Adipocyte (in vitro differentiated cells): Measurements from ENCODE around the gene TMED1.
A peak's percentile ranks its signal among the peaks of the same experiment; 100 is the strongest.

Experiments used
- DNase-seq: peaks from one replicate; pipeline ENCODE4 v3.0.0-alpha.2; 2015; ENCODE audit warnings: low read depth
- H3K27me3 ChIP-seq: replicated peaks from 2 replicates; pipeline ENCODE4 v1.7.0; 2013; ENCODE audit warnings: mild to moderate bottlenecking, low read length, moderate library complexity; ENCODE audit not compliant: control insufficient read depth, insufficient read depth
- H3K36me3 ChIP-seq: 2 replicates; pipeline ENCODE4 v1.7.0; 2013; ENCODE audit warnings: low read length, mild to moderate bottlenecking, moderate library complexity; ENCODE audit not compliant: control insufficient read depth, insufficient read depth, severe bottlenecking
- H3K4me1 ChIP-seq: 2 replicates; pipeline ENCODE4 v1.7.0; 2013; ENCODE audit warnings: mild to moderate bottlenecking, low read length, moderate library complexity; ENCODE audit not compliant: control insufficient read depth, insufficient read depth
- H3K4me3 ChIP-seq: 2 replicates; pipeline ENCODE4 v1.7.0; 2013; ENCODE audit warnings: mild to moderate bottlenecking, low read length, moderate library complexity
- H3K9ac ChIP-seq: 2 replicates; pipeline ENCODE4 v1.7.0; 2013; ENCODE audit warnings: mild to moderate bottlenecking, low read length, moderate library complexity
- H3K9me3 ChIP-seq: 2 replicates; pipeline ENCODE4 v1.7.0; 2013; ENCODE audit warnings: mild to moderate bottlenecking, low read length, moderate library complexity; ENCODE audit not compliant: control insufficient read depth

Gene TMED1

DNA sequence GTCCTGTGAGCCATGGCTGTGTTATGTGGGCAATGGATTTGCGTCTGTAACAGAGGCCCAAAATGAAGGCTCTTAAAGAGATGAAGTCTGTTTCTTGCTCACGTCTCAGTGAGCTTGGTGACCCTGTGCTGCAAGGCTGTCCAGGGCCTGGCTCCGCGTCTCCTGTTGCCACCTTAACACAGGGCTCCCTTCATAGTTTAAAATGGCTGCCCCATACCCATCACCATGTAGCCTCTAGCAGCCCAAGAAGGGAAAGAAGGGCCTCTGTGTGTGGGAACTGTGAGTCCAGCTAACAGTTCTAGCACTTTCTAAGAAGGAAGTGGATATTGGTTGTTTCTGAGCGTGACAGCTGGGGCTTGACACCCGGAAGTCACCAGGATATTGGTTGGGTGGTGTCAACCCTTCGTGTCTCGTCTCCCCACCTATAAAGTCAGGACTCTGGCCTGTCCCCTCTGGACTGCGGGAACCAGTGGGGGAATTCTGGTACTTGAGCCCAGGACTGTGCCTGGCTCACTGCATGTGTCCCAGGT is 20.9 kb downstream of the TMED1 start:
- Histone ChIP-seq H3K27me3 (no peaks in the 10 kb centered on the region), H3K4me1 (peaks cover 62% of the 10 kb centered on the region), H3K4me3 (peak overlapping the region; percentile 92), H3K9ac (peak overlapping the region; percentile 99), H3K9me3 (no peaks in the 10 kb centered on the region), H3K36me3 (peaks cover 36% of the 10 kb centered on the region)
- DNase-seq: no peak

DNA sequence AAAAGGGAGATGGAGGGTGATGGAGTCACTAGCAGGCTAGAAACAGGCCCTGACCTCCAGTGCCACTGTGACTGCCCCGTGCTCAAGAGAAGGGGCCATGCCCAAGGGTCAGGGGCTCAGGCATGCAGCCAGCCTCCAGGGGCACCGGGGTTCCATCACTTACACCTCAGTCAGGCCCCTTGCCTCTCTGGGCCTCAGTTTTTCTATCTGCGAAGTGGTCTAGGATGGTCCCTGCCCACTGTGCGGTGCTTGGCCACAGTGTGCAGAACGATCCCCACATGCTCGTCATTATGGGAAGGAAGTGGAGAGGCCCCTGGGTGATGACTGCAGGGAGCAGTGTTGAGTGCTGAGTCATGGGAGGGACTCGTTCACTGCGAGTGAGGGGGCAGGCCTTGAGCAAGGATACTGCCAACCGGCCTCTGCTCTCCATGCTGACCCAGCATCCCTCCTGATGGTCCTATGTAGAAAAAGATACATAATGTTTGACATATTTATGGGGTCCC is 23.1 kb downstream of the TMED1 start:
- peak; percentile 94 for DNase-seq
- peak overlapping the region; percentile 30 for H3K4me3 ChIP-seq
- peaks cover 42% of the 10 kb centered on the region for H3K36me3 ChIP-seq
- no peaks in the 10 kb centered on the region for H3K27me3 ChIP-seq
- peaks cover 62% of the 10 kb centered on the region for H3K4me1 ChIP-seq
- no peaks in the 10 kb centered on the region for H3K9me3 ChIP-seq
- H3K9ac ChIP-seq: peak overlapping the region; percentile 78

DNA sequence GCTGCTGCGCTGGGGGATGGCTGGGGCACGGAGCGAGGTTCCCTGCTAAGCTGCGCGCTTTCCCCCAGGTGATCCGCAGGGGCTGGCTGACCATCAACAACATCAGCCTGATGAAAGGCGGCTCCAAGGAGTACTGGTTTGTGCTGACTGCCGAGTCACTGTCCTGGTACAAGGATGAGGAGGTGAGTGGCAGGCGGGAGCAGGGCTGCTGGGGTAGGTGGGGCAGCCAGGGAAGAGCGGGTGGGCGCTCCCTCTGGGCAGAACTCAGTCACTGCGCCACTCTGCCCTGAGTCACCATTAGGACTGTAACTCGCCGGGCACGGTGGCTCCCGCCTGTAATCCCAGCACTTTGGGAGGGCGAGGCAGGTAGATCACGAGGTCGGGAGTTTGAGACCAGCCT is 23.8 kb downstream of the TMED1 start:
- no peak for DNase-seq
- Histone ChIP-seq H3K9me3 (no peaks in the 10 kb centered on the region), H3K4me1 (peaks cover 61% of the 10 kb centered on the region), H3K4me3 (no peak overlapping the region), H3K27me3 (no peaks in the 10 kb centered on the region), H3K9ac (peak overlapping the region; percentile 78), H3K36me3 (peaks cover 42% of the 10 kb centered on the region)

DNA sequence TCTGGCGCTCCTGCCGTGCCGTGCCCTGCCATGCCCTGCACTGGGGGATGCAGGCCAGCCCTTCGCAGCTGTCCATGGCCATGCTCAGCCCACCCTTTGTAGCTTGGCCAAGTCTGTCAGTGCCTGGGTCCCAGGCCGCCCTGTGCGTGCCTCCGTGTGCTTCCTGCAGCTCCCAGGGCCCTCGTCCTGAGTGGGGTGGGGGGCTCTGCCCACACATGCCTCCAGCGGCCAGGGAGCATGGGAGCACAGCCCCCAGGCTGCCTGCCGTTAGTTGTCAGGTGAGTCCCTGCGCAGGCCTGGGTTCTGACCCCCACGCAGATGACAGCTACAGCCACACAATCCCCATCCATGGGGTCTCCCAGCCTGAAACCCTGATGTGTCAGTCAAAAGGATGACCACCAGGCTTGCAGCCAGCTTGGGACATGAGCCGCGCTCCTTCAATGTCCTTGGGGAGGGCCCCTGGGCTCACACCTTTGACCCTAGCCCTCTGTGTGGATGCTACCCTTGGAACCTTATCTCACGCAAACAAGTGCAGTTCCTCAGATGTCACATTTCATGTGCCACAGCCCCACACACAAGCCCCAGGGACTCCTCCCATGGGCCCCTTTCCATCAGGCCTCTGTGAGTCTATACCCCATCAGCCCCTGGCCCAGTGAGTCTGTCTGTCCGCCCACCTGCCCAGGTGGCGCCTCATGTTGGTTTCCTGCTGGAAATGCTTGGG is 24.5 kb downstream of the TMED1 start:
- H3K27me3 ChIP-seq: no peaks in the 10 kb centered on the region
- H3K4me3 ChIP-seq: no peak overlapping the region
- DNase-seq: no peak
- H3K4me1 ChIP-seq: peaks cover 60% of the 10 kb centered on the region
- H3K9ac ChIP-seq: peak overlapping the region; percentile 48
- no peaks in the 10 kb centered on the region for H3K9me3 ChIP-seq
- H3K36me3 ChIP-seq: peaks cover 46% of the 10 kb centered on the region

DNA sequence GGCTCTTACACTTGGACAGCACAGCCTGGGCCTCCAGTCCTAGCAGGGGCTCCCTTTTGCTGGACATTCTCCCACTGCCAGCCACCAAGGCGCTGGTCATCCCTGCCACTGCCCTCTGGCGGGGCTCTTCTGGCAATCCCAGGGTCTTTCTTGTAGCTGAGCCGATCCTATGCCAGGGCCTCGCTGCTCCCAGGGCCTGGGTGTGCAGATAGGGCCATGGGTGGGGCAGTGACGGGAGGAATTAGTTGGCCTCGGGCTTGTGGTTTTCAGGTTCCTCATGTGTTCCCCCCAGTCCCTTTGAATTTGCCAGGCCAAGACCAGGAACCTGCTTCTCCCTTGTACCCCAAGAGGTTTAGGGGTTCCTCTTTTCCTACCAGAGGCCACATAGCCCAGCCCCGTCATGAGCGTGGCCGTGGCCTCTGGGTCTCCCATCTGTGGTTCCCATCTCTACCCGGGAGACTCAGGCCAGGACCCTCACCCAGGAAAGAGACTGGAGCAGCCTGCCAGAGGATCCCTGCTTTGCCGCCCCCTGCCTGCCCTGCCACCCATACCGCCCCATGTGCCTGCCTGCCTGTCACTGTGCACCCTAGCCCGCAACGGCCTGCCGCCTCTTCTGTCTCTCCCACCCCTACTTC is 26.2 kb downstream of the TMED1 start:
- Histone ChIP-seq H3K36me3 (peaks cover 54% of the 10 kb centered on the region), H3K9me3 (no peaks in the 10 kb centered on the region)

DNA sequence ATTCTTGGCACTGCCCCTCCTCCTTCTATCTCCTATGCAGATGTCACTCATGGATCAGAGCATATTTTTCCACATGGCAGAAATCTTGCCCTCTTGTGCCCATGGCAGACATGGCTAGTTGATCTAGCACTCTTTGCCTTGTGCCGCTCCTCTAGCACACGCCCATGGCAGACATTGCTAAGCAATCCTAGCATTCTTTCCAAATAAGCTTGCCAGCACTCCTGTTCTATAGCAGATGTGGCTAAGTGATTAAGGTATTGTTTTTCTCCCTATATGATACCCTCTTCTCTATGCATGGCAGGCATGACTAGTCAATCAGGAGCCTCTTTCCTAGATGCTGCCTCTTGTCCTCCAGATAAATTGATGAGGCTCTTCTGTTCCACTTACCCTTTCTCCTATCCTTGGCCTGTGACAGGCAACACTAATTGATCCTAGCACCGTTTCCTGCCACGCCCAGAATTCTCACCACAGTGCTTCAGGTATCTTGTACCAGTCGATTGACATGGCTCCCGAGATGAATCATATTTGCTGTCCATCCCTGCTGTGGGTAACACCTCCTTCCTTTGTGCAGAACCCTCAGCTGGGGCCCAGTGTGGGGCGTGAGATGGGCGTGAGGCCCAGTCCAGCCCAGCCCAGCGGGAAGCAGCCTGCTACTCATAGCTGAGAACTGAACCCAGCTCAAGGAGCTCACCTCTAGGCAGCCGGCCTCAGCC is 26.9 kb downstream of the TMED1 start:
- H3K9ac ChIP-seq: peak overlapping the region; percentile 19
- no peak overlapping the region for H3K4me3 ChIP-seq
- peaks cover 54% of the 10 kb centered on the region for H3K36me3 ChIP-seq
- no peaks in the 10 kb centered on the region for H3K9me3 ChIP-seq
- no peaks in the 10 kb centered on the region for H3K27me3 ChIP-seq
- peaks cover 37% of the 10 kb centered on the region for H3K4me1 ChIP-seq
- DNase-seq: no peak

More for the DNA sequence above, 26.2 kb downstream of the TMED1 start:
- Histone ChIP-seq H3K4me3 (no peak overlapping the region), H3K4me1 (peaks cover 43% of the 10 kb centered on the region), H3K9ac (peak overlapping the region; percentile 19), H3K27me3 (no peaks in the 10 kb centered on the region)
- no peak for DNase-seq

DNA sequence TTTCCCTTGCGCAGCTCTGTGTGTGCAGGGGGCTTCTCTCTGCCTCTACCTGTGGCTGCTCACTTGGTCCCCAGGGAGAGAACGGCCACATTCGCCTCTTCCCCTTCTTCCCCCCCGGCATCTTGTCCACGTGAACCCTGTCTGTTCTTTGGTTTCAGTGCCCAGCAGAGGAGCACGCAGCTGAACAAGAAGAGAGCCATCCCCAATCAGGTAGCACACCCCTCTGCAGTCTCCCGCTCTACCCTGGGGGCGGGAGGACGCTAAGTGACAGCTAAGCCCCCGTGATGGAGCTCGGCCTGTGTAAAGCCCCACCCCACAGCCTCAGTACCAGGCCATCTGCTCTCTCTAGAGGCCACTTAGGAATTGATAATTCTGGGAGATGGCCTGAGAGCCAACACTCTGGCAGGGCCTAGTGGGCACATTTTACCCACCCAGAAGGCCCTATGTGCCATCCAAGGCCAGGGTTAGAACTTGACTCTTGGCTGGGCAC is 30.2 kb downstream of the TMED1 start:
- Histone ChIP-seq H3K36me3 (peaks cover 64% of the 10 kb centered on the region), H3K9me3 (no peaks in the 10 kb centered on the region), H3K9ac (no peak overlapping the region), H3K27me3 (no peaks in the 10 kb centered on the region), H3K4me3 (no peak overlapping the region), H3K4me1 (peaks cover 12% of the 10 kb centered on the region)
- no peak for DNase-seq

DNA sequence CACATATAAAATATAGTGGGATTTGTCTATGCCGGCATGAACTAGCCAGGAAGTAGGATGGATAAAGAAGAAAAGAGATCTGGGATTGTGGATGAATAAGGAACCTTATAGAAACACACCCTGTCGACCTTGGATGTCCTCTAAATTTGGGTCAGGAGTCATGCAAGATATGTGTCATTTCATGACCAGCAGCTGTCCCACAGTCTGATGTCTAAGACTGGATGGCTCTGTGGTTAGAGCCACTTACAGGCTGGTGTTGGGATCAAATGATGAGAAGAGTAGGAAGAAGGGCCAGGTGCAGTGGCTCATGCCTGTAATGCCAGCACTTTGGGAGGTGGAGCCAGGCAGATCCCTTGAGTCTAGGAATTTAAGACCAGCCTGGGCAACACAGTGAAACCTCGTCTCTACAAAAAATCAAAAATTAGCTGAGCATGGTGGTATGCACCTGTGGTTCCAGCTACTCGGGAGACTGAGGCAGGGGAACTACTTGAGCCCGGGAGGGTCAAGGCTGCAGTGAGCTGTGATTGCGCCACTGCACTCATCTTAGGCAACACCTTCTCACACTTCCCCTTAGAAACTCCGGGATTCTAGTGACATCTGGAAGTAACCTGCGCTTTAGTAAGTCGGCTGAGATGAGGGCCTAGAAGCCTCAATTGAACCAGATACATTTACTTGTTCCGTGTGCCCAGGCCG is 30.8 kb downstream of the TMED1 start:
- H3K9me3 ChIP-seq: no peaks in the 10 kb centered on the region

DNA sequence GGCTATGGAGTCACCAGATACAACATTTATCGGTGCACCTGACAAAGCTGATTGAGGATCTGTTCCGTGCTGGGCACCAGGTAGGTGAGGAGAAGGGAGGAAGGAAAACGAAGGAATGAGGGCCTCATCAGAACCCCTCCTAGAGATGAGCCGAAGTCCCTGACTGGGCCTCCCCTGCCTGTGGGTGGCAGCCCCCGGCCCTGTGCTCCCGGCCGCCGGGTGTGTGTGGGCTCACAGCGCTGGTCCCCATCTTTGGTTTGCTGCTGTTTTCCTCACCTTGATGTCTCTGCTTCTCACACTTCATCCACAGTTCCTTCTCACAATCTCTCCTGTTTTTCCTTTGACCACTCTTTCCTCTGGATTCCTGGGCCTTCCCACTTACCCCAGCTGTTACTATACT is 32.8 kb downstream of the TMED1 start:
- Histone ChIP-seq H3K4me3 (no peak overlapping the region), H3K27me3 (no peaks in the 10 kb centered on the region), H3K9me3 (no peaks in the 10 kb centered on the region), H3K9ac (no peak overlapping the region), H3K4me1 (no peaks in the 10 kb centered on the region), H3K36me3 (peaks cover 73% of the 10 kb centered on the region)
- no peak for DNase-seq

More for the DNA sequence above, 30.8 kb downstream of the TMED1 start:
- Histone ChIP-seq H3K36me3 (peaks cover 70% of the 10 kb centered on the region), H3K9ac (no peak overlapping the region), H3K4me3 (no peak overlapping the region), H3K27me3 (no peaks in the 10 kb centered on the region), H3K4me1 (peaks cover 10% of the 10 kb centered on the region)
- no peak for DNase-seq

DNA sequence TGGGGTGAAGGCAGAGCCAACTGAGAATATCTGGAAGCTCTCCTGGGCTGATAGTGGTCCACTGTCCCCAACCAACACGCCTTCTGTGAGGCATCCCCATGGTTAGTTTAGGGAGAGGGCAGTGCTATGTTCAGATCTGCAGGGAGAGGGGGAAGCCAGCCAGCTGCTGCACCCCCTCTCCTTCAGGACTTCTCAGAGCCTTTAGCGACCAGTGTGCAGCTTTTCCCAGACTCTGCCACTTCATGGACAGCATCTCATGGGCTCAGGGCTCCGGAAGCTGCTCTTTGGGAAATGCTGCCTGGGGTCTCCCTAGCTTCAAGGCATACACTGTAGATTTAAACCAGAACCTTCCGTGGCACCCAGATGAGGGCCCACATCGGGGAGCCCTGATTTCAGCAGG is 33.5 kb downstream of the TMED1 start:
- Histone ChIP-seq H3K4me1 (no peaks in the 10 kb centered on the region), H3K27me3 (no peaks in the 10 kb centered on the region), H3K36me3 (peaks cover 80% of the 10 kb centered on the region), H3K9ac (no peak overlapping the region), H3K4me3 (no peak overlapping the region), H3K9me3 (no peaks in the 10 kb centered on the region)
- no peak for DNase-seq
